Neural progenitor cell (in vitro differentiated cells): Measurements from ENCODE around the gene C1orf185. TPM values are rescaled to one million over a fixed set of nuclear protein-coding genes. Genes with fewer than 3 reads are reported as not detected.

ENCODE experiments used
- DNase-seq: peaks from one replicate; pipeline ENCODE4 v3.0.0-alpha.2; 2016; ENCODE audit warnings: low spot score
- H2AFZ ChIP-seq: fragments of 200-600 bp; sonication (generic); replicated peaks from 2 replicates; pipeline ENCODE4 v1.6.1; 2016; ENCODE audit warnings: antibody characterized with exemption
- H3F3A ChIP-seq: fragments of 200-600 bp; sonication (generic); 2 replicates; pipeline ENCODE4 v1.6.1; 2016; ENCODE audit warnings: antibody characterized with exemption, low read depth
- H3K27ac ChIP-seq: fragments of 200-600 bp; sonication (generic); 2 replicates; pipeline ENCODE4 v1.5.1; 2016; ENCODE audit warnings: mild to moderate bottlenecking
- H3K27me3 ChIP-seq: fragments of 200-600 bp; sonication (generic); 2 replicates; pipeline ENCODE4 v1.6.1; 2016; ENCODE audit warnings: mild to moderate bottlenecking, moderate library complexity
- H3K36me3 ChIP-seq: fragments of 200-600 bp; sonication (generic); 2 replicates; pipeline ENCODE4 v1.5.1; 2016
- H3K4me1 ChIP-seq: fragments of 200-600 bp; sonication (generic); 2 replicates; pipeline ENCODE4 v1.6.1; 2016; ENCODE audit warnings: mixed run types
- H3K4me2 ChIP-seq: fragments of 200-600 bp; sonication (generic); 2 replicates; pipeline ENCODE4 v1.6.1; 2016
- H3K4me3 ChIP-seq: fragments of 200-600 bp; sonication (generic); 2 replicates; pipeline ENCODE4 v1.5.1; 2016
- H3K79me2 ChIP-seq: fragments of 200-600 bp; sonication (generic); 2 replicates; pipeline ENCODE4 v1.6.1; 2016; ENCODE audit warnings: low read depth
- H3K9ac ChIP-seq: fragments of 200-600 bp; sonication (generic); 2 replicates; pipeline ENCODE4 v1.6.1; 2016
- H3K9me3 ChIP-seq: fragments of 200-600 bp; sonication (generic); 2 replicates; pipeline ENCODE4 v1.5.1; 2016; ENCODE audit warnings: low read depth
- H4K20me1 ChIP-seq: fragments of 200-600 bp; sonication (generic); 2 replicates; pipeline ENCODE4 v1.6.1; 2016; ENCODE audit warnings: low read depth
- H3K27ac Mint-ChIP-seq: 3 replicates; pipeline ENCODE4 v1.8.0; 2021; ENCODE audit warnings: mixed read lengths
- H3K27me3 Mint-ChIP-seq: 2 replicates; pipeline ENCODE4 v1.8.0; 2022; ENCODE audit warnings: low read depth, mild to moderate bottlenecking, inconsistent platforms, moderate library complexity, mixed read lengths; ENCODE audit not compliant: insufficient read depth
- H3K36me3 Mint-ChIP-seq: 3 replicates; pipeline ENCODE4 v1.8.0; 2021; ENCODE audit warnings: mixed read lengths
- H3K4me1 Mint-ChIP-seq: 3 replicates; pipeline ENCODE4 v1.8.0; 2021; ENCODE audit warnings: mixed read lengths
- H3K4me3 Mint-ChIP-seq: 3 replicates; pipeline ENCODE4 v1.8.0; 2021; ENCODE audit warnings: mild to moderate bottlenecking, moderate library complexity, mixed read lengths
- H3K9me3 Mint-ChIP-seq: 3 replicates; pipeline ENCODE4 v1.8.0; 2020; ENCODE audit warnings: mixed read lengths
- CTCF ChIP-seq: fragments of 200-600 bp; sonication (generic); IDR thresholded peaks from 2 replicates; pipeline ENCODE4 v1.5.1; 2017; ENCODE audit warnings: antibody characterized with exemption, mild to moderate bottlenecking
- EZH2 ChIP-seq: fragments of 200-600 bp; sonication (generic); IDR thresholded peaks from 2 replicates; pipeline ENCODE4 v1.6.1; 2017; ENCODE audit warnings: antibody characterized with exemption, mild to moderate bottlenecking, moderate library complexity
- EZH2phosphoT487 ChIP-seq: fragments of 200-600 bp; sonication (generic); IDR thresholded peaks from 2 replicates; pipeline ENCODE4 v1.6.1; 2017; ENCODE audit warnings: antibody characterized with exemption
- total RNA-seq: library from RNA; depleted of rRNA; stranded (reverse); fragments of >200 nt; gene quantifications from 2 replicates; pipeline ENCODE4 v1.2.3, GENCODE V29; 2015; ENCODE audit warnings: low replicate concordance

Gene C1orf185
- total RNA-seq, 1 donor from 2014 or later = not detected

GRCh38 chr1:51139474-51139873 is 37.4 kb downstream of the C1orf185 start:
- Mint-ChIP-seq H3K36me3 (no peaks in the 10 kb centered on the region), H3K4me1 (no peaks in the 10 kb centered on the region), H3K27ac (no peak overlapping the region), H3K27me3 (no peaks in the 10 kb centered on the region), H3K4me3 (no peak overlapping the region), H3K9me3 (no peaks in the 10 kb centered on the region)
- no peaks in the 10 kb centered on the region for H3K79me2 ChIP-seq
- H3K36me3 ChIP-seq = no peaks in the 10 kb centered on the region
- no peak for TF ChIP-seq CTCF
- TF ChIP-seq EZH2 = no peak
- TF ChIP-seq EZH2phosphoT487 = no peak
- no peak overlapping the region for H3K27ac ChIP-seq
- H4K20me1 ChIP-seq = no peaks in the 10 kb centered on the region
- H3K4me3 ChIP-seq = no peak overlapping the region
- H3K4me1 ChIP-seq = no peaks in the 10 kb centered on the region
- H2AFZ ChIP-seq = no peak overlapping the region
- no peaks in the 10 kb centered on the region for H3K27me3 ChIP-seq
- H3K9ac ChIP-seq = no peak overlapping the region
- DNase-seq = no peak
- H3K9me3 ChIP-seq = no peaks in the 10 kb centered on the region
- no peak overlapping the region for H3K4me2 ChIP-seq
- H3F3A ChIP-seq = no peaks in the 10 kb centered on the region

- H3K36me3 ChIP-seq = no peaks in the 10 kb centered on the region
- Mint-ChIP-seq H3K27me3 (no peaks in the 10 kb centered on the region), H3K9me3 (no peaks in the 10 kb centered on the region), H3K27ac (no peak overlapping the region), H3K36me3 (no peaks in the 10 kb centered on the region), H3K4me1 (no peaks in the 10 kb centered on the region), H3K4me3 (no peak overlapping the region)
- no peaks in the 10 kb centered on the region for H3K79me2 ChIP-seq
- TF ChIP-seq EZH2 = no peak
- no peak for TF ChIP-seq CTCF
- no peak for TF ChIP-seq EZH2phosphoT487
- H3F3A ChIP-seq = no peaks in the 10 kb centered on the region
- H3K4me3 ChIP-seq = no peak overlapping the region
- H3K9me3 ChIP-seq = no peaks in the 10 kb centered on the region
- no peaks in the 10 kb centered on the region for H3K4me1 ChIP-seq
- no peaks in the 10 kb centered on the region for H4K20me1 ChIP-seq
- no peak overlapping the region for H3K4me2 ChIP-seq
- H3K27me3 ChIP-seq = no peaks in the 10 kb centered on the region
- DNase-seq = no peak
- H2AFZ ChIP-seq = no peak overlapping the region
- H3K9ac ChIP-seq = no peak overlapping the region
- no peak overlapping the region for H3K27ac ChIP-seq
Measured at GRCh38 chr1:51147394-51147793, 45.4 kb downstream of the C1orf185 start.

GRCh38 chr1:51154776-51155175 is 52.7 kb downstream of the C1orf185 start:
- Mint-ChIP-seq H3K4me3 (no peak overlapping the region), H3K4me1 (no peaks in the 10 kb centered on the region), H3K36me3 (no peaks in the 10 kb centered on the region), H3K27ac (no peak overlapping the region), H3K9me3 (peaks cover 7% of the 10 kb centered on the region), H3K27me3 (peaks cover 2% of the 10 kb centered on the region)
- H4K20me1 ChIP-seq = no peaks in the 10 kb centered on the region
- TF ChIP-seq EZH2 = no peak
- no peak for TF ChIP-seq EZH2phosphoT487
- no peak for TF ChIP-seq CTCF
- H2AFZ ChIP-seq = no peak overlapping the region
- H3K79me2 ChIP-seq = no peaks in the 10 kb centered on the region
- no peak overlapping the region for H3K27ac ChIP-seq
- H3K4me3 ChIP-seq = no peak overlapping the region
- DNase-seq = no peak
- no peaks in the 10 kb centered on the region for H3K36me3 ChIP-seq
- H3K9ac ChIP-seq = no peak overlapping the region
- no peaks in the 10 kb centered on the region for H3F3A ChIP-seq
- H3K4me1 ChIP-seq = no peaks in the 10 kb centered on the region
- H3K27me3 ChIP-seq = no peaks in the 10 kb centered on the region
- H3K4me2 ChIP-seq = no peak overlapping the region
- H3K9me3 ChIP-seq = peaks cover 9% of the 10 kb centered on the region
